Endodermal cell (in vitro differentiated cells): Measurements from ENCODE around the gene ALOX5AP. TPM values are rescaled to one million over a fixed set of nuclear protein-coding genes. Genes with fewer than 3 reads are reported as not detected.

ENCODE experiments used
- DNase-seq: peaks from one replicate; pipeline ENCODE4 v3.0.0-alpha.2; 2017
- H3K27ac ChIP-seq: 2 replicates; pipeline ENCODE4 v1.5.1; 2013; ENCODE audit warnings: mild to moderate bottlenecking, low read depth, low read length, moderate library complexity
- H3K27me3 ChIP-seq: 2 replicates; pipeline ENCODE4 v1.6.1; 2013; ENCODE audit warnings: mild to moderate bottlenecking, low read length, moderate library complexity; ENCODE audit not compliant: insufficient read depth, control insufficient read depth, poor library complexity, severe bottlenecking
- H3K36me3 ChIP-seq: 2 replicates; pipeline ENCODE4 v1.7.0; 2013; ENCODE audit warnings: mild to moderate bottlenecking, low read length, moderate library complexity; ENCODE audit not compliant: control insufficient read depth, insufficient read depth
- H3K4me1 ChIP-seq: one replicate; pipeline ENCODE4 v1.7.0; 2013; ENCODE audit warnings: low read length; ENCODE audit not compliant: control insufficient read depth, insufficient read depth
- H3K4me3 ChIP-seq: 2 replicates; pipeline ENCODE4 v1.5.1; 2013; ENCODE audit warnings: mild to moderate bottlenecking, low read length, moderate library complexity
- H3K9ac ChIP-seq: 2 replicates; pipeline ENCODE4 v1.6.1; 2013; ENCODE audit warnings: mild to moderate bottlenecking, low read length, moderate library complexity; ENCODE audit not compliant: poor library complexity, severe bottlenecking; ENCODE audit errors: extremely low read depth
- H3K9me3 ChIP-seq: 2 replicates; pipeline ENCODE4 v1.6.1; 2013; ENCODE audit warnings: mild to moderate bottlenecking, low read length, moderate library complexity; ENCODE audit not compliant: control insufficient read depth
- H3K27ac Mint-ChIP-seq: 2 replicates; pipeline ENCODE4 v1.8.0; 2020; ENCODE audit warnings: mixed read lengths
- H3K27me3 Mint-ChIP-seq: 2 replicates; pipeline ENCODE4 v1.8.0; 2021; ENCODE audit warnings: mild to moderate bottlenecking, mixed read lengths; ENCODE audit not compliant: insufficient read depth
- H3K36me3 Mint-ChIP-seq: 2 replicates; pipeline ENCODE4 v1.8.0; 2020; ENCODE audit warnings: low read depth, mixed read lengths
- H3K4me1 Mint-ChIP-seq: 2 replicates; pipeline ENCODE4 v1.8.0; 2020; ENCODE audit warnings: mixed read lengths
- H3K4me3 Mint-ChIP-seq: 2 replicates; pipeline ENCODE4 v1.8.0; 2020; ENCODE audit warnings: mild to moderate bottlenecking, moderate library complexity, mixed read lengths
- H3K9me3 Mint-ChIP-seq: 2 replicates; pipeline ENCODE4 v1.8.0; 2020; ENCODE audit warnings: mild to moderate bottlenecking, mixed read lengths
- WGBS, 2 experiments: methylation state at CpG; one replicate each; pipeline versions ENCODE4 v1.1.5 to v1.1.7; 2013; ENCODE audit warnings: missing lambda C conversion rate in 2 of 2, mixed read lengths in 1 of 2; ENCODE audit not compliant: insufficient coverage in 1 of 2, insufficient read length in 1 of 2; 5-methylcytosine and 5-hydroxymethylcytosine counted together
- total RNA-seq, 2 donors: library from RNA; stranded (reverse); fragmentation: NEBNext Ultra II Directional in 1 of 2; extraction: Animal tissue kit (Norgen Biotek cat#: 25700) in 1 of 2; gene quantifications; 2 replicates in 1 of 2; 3 replicates in 1 of 2; pipeline ENCODE4 v1.2.1, GENCODE V29; 2021
- TF ChIP-seq, protein P1 (sequence below): fragments of 200-600 bp; sonication (generic); conservative IDR thresholded peaks from 2 replicates; pipeline ENCODE4 v1.5.0; 2021; ENCODE audit warnings: antibody characterized with exemption, mild to moderate bottlenecking

The ALOX5AP gene
- total RNA-seq, 2 donors from 2014 or later: not detected

DNA sequence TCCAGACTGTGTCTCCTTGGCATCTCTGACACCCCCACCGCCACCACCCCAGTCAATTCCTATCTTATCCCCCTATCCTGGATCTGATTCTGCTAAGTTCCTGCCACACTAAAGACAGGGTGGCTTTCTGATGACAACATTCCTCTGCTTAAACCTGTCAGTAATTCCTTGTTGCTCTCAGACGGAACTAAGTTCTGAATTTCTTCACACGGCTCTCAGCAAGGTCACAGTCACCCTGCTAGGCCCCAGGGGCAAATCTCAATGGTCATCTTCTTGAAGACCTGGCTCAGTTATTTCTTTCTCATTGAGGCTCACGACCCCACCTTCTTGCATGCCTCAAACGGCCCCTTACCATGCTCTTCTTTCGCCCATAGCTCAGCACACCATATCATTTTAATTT lies 7.6 kb downstream of the ALOX5AP start:
- Mint-ChIP-seq H3K9me3 (no peaks in the 10 kb centered on the region), H3K27ac (no peak overlapping the region), H3K27me3 (no peaks in the 10 kb centered on the region), H3K4me3 (no peak overlapping the region), H3K4me1 (peaks cover 35% of the 10 kb centered on the region), H3K36me3 (no peaks in the 10 kb centered on the region)
- H3K27me3 ChIP-seq: no peaks in the 10 kb centered on the region
- no peaks in the 10 kb centered on the region for H3K9me3 ChIP-seq
- H3K27ac ChIP-seq: no peak overlapping the region
- peaks cover 10% of the 10 kb centered on the region for H3K4me1 ChIP-seq
- TF ChIP-seq, protein P1, sequence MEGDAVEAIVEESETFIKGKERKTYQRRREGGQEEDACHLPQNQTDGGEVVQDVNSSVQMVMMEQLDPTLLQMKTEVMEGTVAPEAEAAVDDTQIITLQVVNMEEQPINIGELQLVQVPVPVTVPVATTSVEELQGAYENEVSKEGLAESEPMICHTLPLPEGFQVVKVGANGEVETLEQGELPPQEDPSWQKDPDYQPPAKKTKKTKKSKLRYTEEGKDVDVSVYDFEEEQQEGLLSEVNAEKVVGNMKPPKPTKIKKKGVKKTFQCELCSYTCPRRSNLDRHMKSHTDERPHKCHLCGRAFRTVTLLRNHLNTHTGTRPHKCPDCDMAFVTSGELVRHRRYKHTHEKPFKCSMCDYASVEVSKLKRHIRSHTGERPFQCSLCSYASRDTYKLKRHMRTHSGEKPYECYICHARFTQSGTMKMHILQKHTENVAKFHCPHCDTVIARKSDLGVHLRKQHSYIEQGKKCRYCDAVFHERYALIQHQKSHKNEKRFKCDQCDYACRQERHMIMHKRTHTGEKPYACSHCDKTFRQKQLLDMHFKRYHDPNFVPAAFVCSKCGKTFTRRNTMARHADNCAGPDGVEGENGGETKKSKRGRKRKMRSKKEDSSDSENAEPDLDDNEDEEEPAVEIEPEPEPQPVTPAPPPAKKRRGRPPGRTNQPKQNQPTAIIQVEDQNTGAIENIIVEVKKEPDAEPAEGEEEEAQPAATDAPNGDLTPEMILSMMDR: no peak
- 87 to 91% methylated on average over 4 to 6 of the region's 6 CpGs for WGBS, 2 experiments
- H3K9ac ChIP-seq: no peak overlapping the region
- H3K4me3 ChIP-seq: no peak overlapping the region
- no peaks in the 10 kb centered on the region for H3K36me3 ChIP-seq
- no peak for DNase-seq

DNA sequence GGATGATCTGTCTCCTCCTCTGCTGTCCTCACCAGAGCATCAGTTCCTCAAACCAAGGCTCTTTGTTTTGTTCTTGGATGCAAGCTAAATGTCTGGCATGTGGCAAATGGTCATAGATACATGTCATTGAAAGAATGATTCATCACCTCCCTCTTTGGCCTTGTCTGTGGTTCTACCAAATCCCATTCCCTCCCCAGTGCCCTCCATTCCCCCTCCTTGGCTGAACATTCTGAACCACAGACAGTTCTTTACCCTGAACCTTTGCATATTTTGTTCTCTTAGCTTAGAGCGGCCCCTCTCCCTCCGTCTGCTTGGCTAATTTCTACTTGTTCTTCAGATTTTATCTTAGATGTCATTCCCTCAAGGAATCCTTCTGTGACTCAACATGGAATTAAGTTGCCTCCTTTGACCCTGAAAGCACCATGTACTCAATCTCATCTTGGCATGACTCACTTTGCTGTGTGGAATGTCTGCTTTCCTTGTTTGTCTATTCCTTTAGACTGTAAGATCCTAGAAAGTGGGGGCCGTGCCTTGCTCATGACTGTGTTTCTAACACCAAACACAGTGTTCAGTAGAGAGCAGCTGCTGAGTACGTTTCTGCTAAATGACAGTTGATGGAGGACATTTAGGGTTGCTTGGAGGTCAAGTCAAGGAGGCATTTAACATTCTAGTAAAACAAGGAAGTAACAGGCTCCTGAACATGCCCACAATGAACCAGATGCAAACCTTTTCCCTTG lies 8.1 kb downstream of the ALOX5AP start:
- Histone ChIP-seq H3K4me1 (peaks cover 5% of the 10 kb centered on the region), H3K9ac (no peak overlapping the region), H3K27ac (no peak overlapping the region), H3K9me3 (no peaks in the 10 kb centered on the region), H3K4me3 (no peak overlapping the region), H3K27me3 (no peaks in the 10 kb centered on the region), H3K36me3 (no peaks in the 10 kb centered on the region)
- Mint-ChIP-seq H3K9me3 (no peaks in the 10 kb centered on the region), H3K4me1 (peaks cover 29% of the 10 kb centered on the region), H3K27me3 (no peaks in the 10 kb centered on the region), H3K27ac (no peak overlapping the region), H3K36me3 (no peaks in the 10 kb centered on the region), H3K4me3 (no peak overlapping the region)
- no peak for DNase-seq
- TF ChIP-seq, protein P1: no peak
- WGBS, 2 experiments: 87 to 88% methylated on average over 4 of the region's 4 CpGs

DNA sequence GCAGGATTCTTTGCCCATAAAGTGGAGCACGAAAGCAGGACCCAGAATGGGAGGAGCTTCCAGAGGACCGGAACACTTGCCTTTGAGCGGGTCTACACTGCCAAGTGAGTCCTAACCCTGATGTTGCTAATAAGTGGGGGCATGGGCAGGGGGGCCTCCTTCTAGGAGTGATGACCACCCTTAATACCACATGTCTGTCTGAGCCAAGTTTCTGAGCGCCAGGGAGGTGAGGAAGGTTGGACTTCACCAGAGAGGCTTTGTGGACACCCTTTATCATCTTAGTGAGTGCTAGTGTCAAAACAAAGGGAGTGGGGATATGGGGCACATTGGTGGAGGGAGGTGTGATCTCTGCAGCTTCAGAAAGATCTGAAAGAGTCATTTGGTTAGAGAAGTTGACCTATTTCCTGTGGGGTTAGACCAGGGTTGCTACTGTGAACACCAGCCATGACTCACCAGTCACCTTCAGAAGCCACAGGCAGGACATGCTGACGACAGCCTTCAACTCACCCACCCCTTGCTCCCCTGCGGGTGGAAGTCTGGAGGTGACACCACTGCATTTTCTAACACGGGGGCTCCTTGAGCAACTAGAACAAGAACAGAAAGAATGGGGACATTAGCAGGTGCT lies 8.8 kb downstream of the ALOX5AP start:
- Histone ChIP-seq H3K27ac (no peak overlapping the region), H3K36me3 (no peaks in the 10 kb centered on the region), H3K27me3 (no peaks in the 10 kb centered on the region), H3K9ac (no peak overlapping the region), H3K9me3 (no peaks in the 10 kb centered on the region), H3K4me1 (peaks cover 5% of the 10 kb centered on the region), H3K4me3 (no peak overlapping the region)
- no peak overlapping the region for H3K4me3 Mint-ChIP-seq
- peaks cover 22% of the 10 kb centered on the region for H3K4me1 Mint-ChIP-seq
- no peaks in the 10 kb centered on the region for H3K36me3 Mint-ChIP-seq
- TF ChIP-seq, protein P1: no peak
- DNase-seq: no peak
- WGBS, 2 experiments: 85 to 90% methylated on average over 2 to 7 of the region's 7 CpGs
- H3K9me3 Mint-ChIP-seq: no peaks in the 10 kb centered on the region
- no peaks in the 10 kb centered on the region for H3K27me3 Mint-ChIP-seq
- H3K27ac Mint-ChIP-seq: no peak overlapping the region
